H1 (cell line): ENCODE measurements around the gene HRH3.

Experiments used
- CREB1 ChIP-seq: IDR thresholded peaks from 2 replicates; pipeline ENCODE4 v1.6.1; 2012; ENCODE audit warnings: inconsistent platforms
- CTCF ChIP-seq, 3 experiments: IDR thresholded peaks; 1 replicate in 2 of 3; 2 replicates in 1 of 3; pipeline versions ENCODE4 v1.5.1 to v1.6.1; 2011; ENCODE audit warnings: low read length in 3 of 3, mild to moderate bottlenecking in 3 of 3, inconsistent platforms in 2 of 3, low read depth in 1 of 3, moderate library complexity in 1 of 3; ENCODE audit not compliant: insufficient read depth in 1 of 3; ENCODE audit errors: control extremely low read depth in 1 of 3
- EP300 ChIP-seq, 2 experiments: IDR thresholded peaks; 1 replicate in 1 of 2; 2 replicates in 1 of 2; pipeline ENCODE4 v1.6.1; 2011 to 2012; ENCODE audit warnings: low read depth in 2 of 2, low read length in 2 of 2, mild to moderate bottlenecking in 2 of 2, borderline replicate concordance in 1 of 2, inconsistent platforms in 1 of 2, moderate library complexity in 1 of 2
- FOSL1 ChIP-seq: IDR thresholded peaks from 2 replicates; pipeline ENCODE4 v1.6.1; 2011; ENCODE audit warnings: mild to moderate bottlenecking, low read depth, low read length, moderate library complexity; ENCODE audit not compliant: insufficient read depth
- JUND ChIP-seq: IDR thresholded peaks from 2 replicates; pipeline ENCODE4 v1.6.1; 2011; ENCODE audit warnings: mild to moderate bottlenecking, improper control_type of control experiment, low read length
- MAFK ChIP-seq: IDR thresholded peaks from 2 replicates; pipeline ENCODE4 v1.6.1; 2012; ENCODE audit warnings: low read depth, mild to moderate bottlenecking, improper control_type of control experiment, low read length
- POLR2A ChIP-seq, 2 experiments: IDR thresholded peaks; 1 replicate in 1 of 2; 2 replicates in 1 of 2; pipeline ENCODE4 v1.6.1; 2011; ENCODE audit warnings: low read depth in 2 of 2, low read length in 2 of 2, mild to moderate bottlenecking in 2 of 2; ENCODE audit errors: control extremely low read depth in 1 of 2
- POLR2AphosphoS5 ChIP-seq: IDR thresholded peaks from 2 replicates; pipeline ENCODE4 v1.6.1; 2011; ENCODE audit warnings: low read depth, low read length
- SRF ChIP-seq: IDR thresholded peaks from 2 replicates; pipeline ENCODE4 v1.6.1; 2011; ENCODE audit warnings: mild to moderate bottlenecking, low read depth, low read length, moderate library complexity
- YY1 ChIP-seq: IDR thresholded peaks from 2 replicates; pipeline ENCODE4 v1.6.1; 2011; ENCODE audit warnings: low read depth, mild to moderate bottlenecking, low read length

- no peak for TF ChIP-seq POLR2A (IDR thresholded peaks at IDR 0.05; ENCODE audit: control extremely low read depth in 1 of 2, low read depth in 2 of 2, low read length in 2 of 2)
- no peak for TF ChIP-seq JUND
- no peak for TF ChIP-seq CTCF (IDR thresholded peaks at IDR 0.05; ENCODE audit: control extremely low read depth in 1 of 3, insufficient read depth in 1 of 3, low read depth in 1 of 3, low read length in 3 of 3)
- TF ChIP-seq FOSL1: no peak
- TF ChIP-seq SRF: no peak
- TF ChIP-seq EP300 (IDR thresholded peaks at IDR 0.05; ENCODE audit: borderline replicate concordance in 1 of 2, low read depth in 2 of 2, low read length in 2 of 2): no peak
- TF ChIP-seq CREB1: no peak
- TF ChIP-seq YY1: no peak
- TF ChIP-seq POLR2AphosphoS5: no peak
- TF ChIP-seq MAFK: no peak
Measured at GRCh38 chr20:62225026-62225425, 4.9 kb upstream of the HRH3 start.
